Lung (tissue), 12 donors: ENCODE data around the gene DDX31. TPM values are rescaled to one million over a fixed set of nuclear protein-coding genes. Genes with fewer than 3 reads are reported as not detected.

Experiments
- ATAC-seq: fragments of 200-7000 bp; cut with Tn5 transposase; one replicate; pipeline ENCODE4 v1.9.1; 2020; ENCODE audit warnings: moderate number of reproducible peaks; ENCODE audit not compliant: insufficient read depth, low FRiP score
- DNase-seq, 3 donors: peaks; one replicate each; pipeline ENCODE4 v3.0.0-alpha.2; 2013 to 2017
- H3K27ac ChIP-seq, 2 donors: one replicate each; pipeline ENCODE4 v1.5.1; 2013; ENCODE audit warnings: mild to moderate bottlenecking in 2 of 2, moderate library complexity in 2 of 2, control low read depth in 1 of 2, inconsistent platforms in 1 of 2, low read depth in 1 of 2, low read length in 1 of 2
- H3K27me3 ChIP-seq, 3 donors: one replicate each; pipeline ENCODE4 v1.5.1; 2013; ENCODE audit warnings: low read length in 2 of 3; ENCODE audit not compliant: control insufficient read depth in 3 of 3, insufficient read depth in 3 of 3
- H3K36me3 ChIP-seq, 4 donors: one replicate each; pipeline ENCODE4 v1.5.1; 2013; ENCODE audit warnings: low read length in 4 of 4, mild to moderate bottlenecking in 1 of 4, moderate library complexity in 1 of 4; ENCODE audit not compliant: control insufficient read depth in 4 of 4, insufficient read depth in 4 of 4
- H3K4me1 ChIP-seq, 5 donors: one replicate each; pipeline ENCODE4 v1.5.1; 2013; ENCODE audit warnings: low read length in 5 of 5, mild to moderate bottlenecking in 2 of 5, moderate library complexity in 1 of 5; ENCODE audit not compliant: control insufficient read depth in 5 of 5, insufficient read depth in 5 of 5
- H3K4me3 ChIP-seq: one replicate; pipeline ENCODE4 v1.5.1; 2013; ENCODE audit warnings: mild to moderate bottlenecking, control low read depth, moderate library complexity
- H3K9ac ChIP-seq, 2 donors: one replicate each; pipeline ENCODE4 v1.5.1; 2013; ENCODE audit warnings: low read length in 2 of 2, control low read depth in 1 of 2; ENCODE audit not compliant: insufficient read depth in 1 of 2
- H3K9me3 ChIP-seq, 4 donors: one replicate each; pipeline ENCODE4 v1.5.1; 2013; ENCODE audit warnings: low read length in 3 of 4, mild to moderate bottlenecking in 1 of 4, moderate library complexity in 1 of 4; ENCODE audit not compliant: control insufficient read depth in 4 of 4, insufficient read depth in 3 of 4
- CTCF ChIP-seq: IDR thresholded peaks from 2 replicates; pipeline ENCODE4 v1.5.1; 2012; ENCODE audit warnings: mild to moderate bottlenecking; ENCODE audit errors: control extremely low read depth, extremely low read depth
- WGBS, 2 donors: extraction: QIAGEN DNeasy Blood & Tissue Kit; methylation state at CpG; one replicate each; pipeline ENCODE4 v1.1.7; 2013; 5-methylcytosine and 5-hydroxymethylcytosine counted together
- polyA plus RNA-seq, 2 donors: library from polyadenylated mRNA; stranded (reverse); fragments of 200-250 nt; gene quantifications; one replicate each; pipeline ENCODE4 v1.2.1, GENCODE V29; 2013
- total RNA-seq, 2 donors: library from RNA; depleted of rRNA in 1 of 2; stranded (reverse); fragments of >200 nt in 1 of 2; gene quantifications; one replicate each; pipeline ENCODE4 v1.2.1, GENCODE V29; 2014 to 2021
- donor health status: control.
- donor health status: control.
- donor health status: Bipolar disorder and iron deficiency.
- donor health status: healthy.
- donor health status: DM: yes; HTN: yes; CAD: no.

DDX31 gene
- total and polyA plus RNA-seq, 4 donors, result 8.1 to 14.8 (median 11.7) TPM

GRCh38 chr9:132609184-132609583 lies 60.6 kb downstream of the DDX31 start:
- ATAC-seq (no peak), DNase-seq (no peak)
- H3K9me3 ChIP-seq, result no peaks in the 10 kb centered on the region
- no peak overlapping the region for H3K4me3 ChIP-seq
- TF ChIP-seq CTCF, result no peak
- WGBS, 2 donors, result 91 to 94% methylated on average over 9 of the region's 9 CpGs
- no peaks in the 10 kb centered on the region for H3K27me3 ChIP-seq
- H3K9ac ChIP-seq, result no peak overlapping the region
- H3K36me3 ChIP-seq, result peaks cover 19 to 44% (median 25%) of the 10 kb centered on the region in 4 donors
- H3K27ac ChIP-seq, result no peak overlapping the region
- peaks cover 0 to 14% (median 0%) of the 10 kb centered on the region in 5 donors for H3K4me1 ChIP-seq

GRCh38 chr9:132606066-132606465 lies 63.7 kb downstream of the DDX31 start:
- peaks cover 14 to 42% (median 19%) of the 10 kb centered on the region in 4 donors for H3K36me3 ChIP-seq

GRCh38 chr9:132605387-132605786 lies 64.4 kb downstream of the DDX31 start:
- no peak overlapping the region for H3K9ac ChIP-seq
- no peak overlapping the region for H3K27ac ChIP-seq
- peaks cover 0 to 14% (median 0%) of the 10 kb centered on the region in 5 donors for H3K4me1 ChIP-seq
- 93 to 94% methylated on average over 6 of the region's 6 CpGs for WGBS, 2 donors
- no peaks in the 10 kb centered on the region for H3K9me3 ChIP-seq
- TF ChIP-seq CTCF, result no peak
- DNase-seq (no peak), ATAC-seq (no peak)
- H3K27me3 ChIP-seq, result no peaks in the 10 kb centered on the region
- no peak overlapping the region for H3K4me3 ChIP-seq
- peaks cover 8 to 39% (median 13%) of the 10 kb centered on the region in 4 donors for H3K36me3 ChIP-seq

More at GRCh38 chr9:132606066-132606465, 63.7 kb downstream of the DDX31 start:
- WGBS, 2 donors, result 84 to 88% methylated on average over 6 of the region's 6 CpGs
- Histone ChIP-seq H3K4me1 (peaks cover 0 to 14% (median 0%) of the 10 kb centered on the region in 5 donors), H3K4me3 (no peak overlapping the region), H3K9ac (no peak overlapping the region), H3K27me3 (no peaks in the 10 kb centered on the region), H3K27ac (no peak overlapping the region), H3K9me3 (no peaks in the 10 kb centered on the region)
- TF ChIP-seq CTCF, result no peak
- DNase-seq (peak in 2 of 3 donors; percentile 71 to 74), ATAC-seq (no peak)

GRCh38 chr9:132602207-132602606 lies 67.6 kb downstream of the DDX31 start:
- Histone ChIP-seq H3K4me1 (peaks cover 0 to 14% (median 0%) of the 10 kb centered on the region in 5 donors), H3K9me3 (peaks cover 0 to 3% (median 0%) of the 10 kb centered on the region in 4 donors), H3K9ac (no peak overlapping the region), H3K36me3 (peaks cover 0 to 32% (median 6%) of the 10 kb centered on the region in 4 donors), H3K4me3 (no peak overlapping the region), H3K27ac (no peak overlapping the region), H3K27me3 (no peaks in the 10 kb centered on the region)
- DNase-seq, result no peak
- TF ChIP-seq CTCF, result no peak
- 76 to 88% methylated on average over 3 of the region's 3 CpGs for WGBS, 2 donors
- ATAC-seq, result no peak
